Kidney (tissue), 14 donors: ENCODE data around the gene PRPF31. TPM values are rescaled to one million over a fixed set of nuclear protein-coding genes. Genes with fewer than 3 reads are reported as not detected.

Source experiments
- DNase-seq, 5 donors: peaks; one replicate each; pipeline ENCODE4 v3.0.0-alpha.2; 2013 to 2020
- FAIRE-seq: peaks from 2 replicates; lab custom pipeline; 2012; peaks lifted over from hg19 to GRCh38; lab: Jason Lieb, UNC
- H3K27ac ChIP-seq, 2 donors: one replicate each; pipeline ENCODE4 v1.7.0; 2013; ENCODE audit warnings: low read depth in 2 of 2, low read length in 2 of 2, inconsistent platforms in 1 of 2
- H3K27me3 ChIP-seq: one replicate; pipeline ENCODE4 v1.7.1; 2013; ENCODE audit warnings: low read length, inconsistent platforms; ENCODE audit not compliant: control insufficient read depth, insufficient read depth
- H3K36me3 ChIP-seq, 3 donors: one replicate each; pipeline versions ENCODE4 v1.7.0 to v1.7.1; 2013; ENCODE audit warnings: low read length in 3 of 3, control low read depth in 1 of 3, inconsistent platforms in 1 of 3; ENCODE audit not compliant: insufficient read depth in 3 of 3, control insufficient read depth in 2 of 3
- H3K4me1 ChIP-seq, 3 donors: one replicate each; pipeline versions ENCODE4 v1.7.0 to v1.7.1; 2013; ENCODE audit warnings: low read length in 3 of 3, inconsistent platforms in 1 of 3, low read depth in 1 of 3; ENCODE audit not compliant: control insufficient read depth in 2 of 3, insufficient read depth in 2 of 3
- H3K4me3 ChIP-seq, 3 donors: one replicate each; pipeline versions ENCODE4 v1.7.0 to v1.8.1; 2013; ENCODE audit warnings: low read length in 3 of 3, control low read depth in 1 of 3, inconsistent platforms in 1 of 3
- H3K9ac ChIP-seq, 3 donors: one replicate each; pipeline versions ENCODE4 v1.7.0 to v1.7.1; 2013; ENCODE audit warnings: low read length in 3 of 3, control low read depth in 1 of 3, inconsistent platforms in 1 of 3
- H3K9me3 ChIP-seq, 3 donors: one replicate each; pipeline versions ENCODE4 v1.7.0 to v1.7.1; 2013; ENCODE audit warnings: low read length in 3 of 3, control low read depth in 1 of 3, inconsistent platforms in 1 of 3; ENCODE audit not compliant: control insufficient read depth in 2 of 3, insufficient read depth in 1 of 3
- CTCF ChIP-seq: IDR thresholded peaks from 3 replicates; pipeline ENCODE4 v1.5.1; 2012; ENCODE audit warnings: mild to moderate bottlenecking, moderate library complexity, borderline replicate concordance; ENCODE audit not compliant: insufficient read depth; ENCODE audit errors: extremely low read depth
- intact Hi-C: fragments of 100-400 bp; cut with DNase I; formaldehyde crosslinking; loops from one replicate; pipeline ENCODE4 v1.11.1; 2022
- polyA plus RNA-seq: library from polyadenylated mRNA; stranded (reverse); fragments of 350-450 nt; fragmentation: Illumina TruSeq; extraction: RNeasy Lipid Tissue Mini Kit (QIAGEN cat#74804); gene quantifications from one replicate; pipeline ENCODE4 v1.2.3, GENCODE V29; 2014; ENCODE audit warnings: low read depth, low replicate concordance; ENCODE audit not compliant: insufficient read depth
- total RNA-seq: library from RNA; stranded (reverse); fragmentation: NEBNext Ultra II Directional; extraction: Animal tissue kit (Norgen Biotek cat#: 25700); gene quantifications from one replicate; pipeline ENCODE4 v1.2.1, GENCODE V29; 2021
- donor health status: control.
- donor health status: control.
- donor health status: control.
- donor health status: control.
- donor health status: control.
- donor health status: DM: yes; HTN: yes; CAD: no.
- donor health status: Normal renal cell carcinoma (clear cell type).

PRPF31 gene
- total and polyA plus RNA-seq, 2 donors from 2014 or later = 55.9 to 57.2 TPM

DNA sequence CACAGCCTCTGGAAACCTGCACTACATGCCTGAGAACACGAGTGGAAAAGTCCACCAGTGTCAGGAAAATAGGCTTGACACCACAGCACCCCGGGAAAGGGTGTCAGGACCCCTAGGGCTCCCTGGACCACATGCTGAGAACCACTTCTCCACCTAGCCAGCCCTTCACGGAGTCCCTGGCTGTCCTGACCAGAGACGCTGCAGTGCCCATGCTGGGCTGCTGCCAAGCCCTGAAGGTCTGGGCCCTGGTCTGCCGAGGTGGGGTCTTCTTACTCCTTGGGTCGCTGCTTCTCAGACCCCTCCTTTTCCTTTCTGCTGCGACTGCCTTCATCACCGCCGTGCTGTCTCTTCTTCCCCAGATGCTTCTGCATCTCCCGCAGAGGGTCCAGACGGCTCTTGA lies 40.9 kb downstream of the PRPF31 start:
- Histone ChIP-seq H3K9me3 (no peaks in the 10 kb centered on the region), H3K4me3 (no peak overlapping the region), H3K27me3 (no peaks in the 10 kb centered on the region), H3K36me3 (peaks cover 4 to 43% (median 29%) of the 10 kb centered on the region in 3 donors), H3K27ac (no peak overlapping the region), H3K9ac (no peak overlapping the region), H3K4me1 (peaks cover 0 to 21% (median 8%) of the 10 kb centered on the region in 3 donors)
- no peak for TF ChIP-seq CTCF
- no peak for FAIRE-seq
- no peak for DNase-seq
- intact Hi-C loops = no loop called here

- Histone ChIP-seq H3K27me3 (no peaks in the 10 kb centered on the region), H3K9me3 (no peaks in the 10 kb centered on the region), H3K36me3 (peaks cover 4 to 38% (median 24%) of the 10 kb centered on the region in 3 donors), H3K9ac (no peak overlapping the region), H3K4me3 (no peak overlapping the region), H3K4me1 (peaks cover 0 to 21% (median 8%) of the 10 kb centered on the region in 3 donors), H3K27ac (no peak overlapping the region)
- TF ChIP-seq CTCF = no peak
- no peak for FAIRE-seq
- intact Hi-C loops = no loop called here
- DNase-seq = no peak
Measured at GRCh38 chr19:54156953-54157352, 41.4 kb downstream of the PRPF31 start.

DNA sequence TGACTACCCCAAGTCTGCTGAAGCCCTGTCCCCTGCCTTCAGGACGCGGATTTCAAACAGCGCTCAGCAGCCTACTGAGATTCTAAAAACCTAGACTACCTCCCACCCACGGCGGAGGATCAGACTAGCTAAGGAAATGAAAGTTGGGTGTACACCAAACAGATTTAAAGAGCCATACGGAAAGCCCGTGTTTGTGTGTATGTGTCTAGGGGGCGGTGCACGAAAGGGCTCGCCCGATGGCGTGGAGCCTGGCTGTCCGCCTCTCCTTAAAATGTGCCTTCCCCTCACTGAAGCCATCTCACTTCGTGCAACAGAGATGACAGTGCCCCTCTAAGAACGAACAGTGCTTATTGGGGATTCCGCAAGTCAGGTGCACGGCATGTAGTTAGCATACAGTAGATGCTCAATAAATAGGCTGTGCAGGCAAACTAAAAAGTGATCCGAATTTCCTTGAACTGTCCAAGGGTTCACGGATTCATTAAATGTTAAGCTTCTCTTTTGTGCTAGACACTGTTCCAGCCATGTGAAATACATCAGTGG lies 43.3 kb downstream of the PRPF31 start:
- no peaks in the 10 kb centered on the region for H3K9me3 ChIP-seq
- TF ChIP-seq CTCF = no peak
- intact Hi-C loops = no loop called here
- H3K27ac ChIP-seq = peak overlapping the region; percentile 97
- no peaks in the 10 kb centered on the region for H3K27me3 ChIP-seq
- no peak for FAIRE-seq
- DNase-seq = peak in 1 of 5 donors; percentile 13
- H3K4me3 ChIP-seq = peak overlapping the region; percentile 73 to 97 (median 96)
- peaks cover 0 to 25% (median 13%) of the 10 kb centered on the region in 3 donors for H3K4me1 ChIP-seq
- peak overlapping the region; percentile 64 to 88 (median 67) for H3K9ac ChIP-seq
- peaks cover 4 to 27% (median 15%) of the 10 kb centered on the region in 3 donors for H3K36me3 ChIP-seq
